CD4-positive, alpha-beta T cell (primary cell): ENCODE measurements around the gene PNMA8A. TPM values are rescaled to one million over a fixed set of nuclear protein-coding genes. Genes with fewer than 3 reads are reported as not detected.

Experiments
- ATAC-seq: fragments of 200-7000 bp; cut with Tn5 transposase; one replicate; pipeline ENCODE4 v1.10.0; 2022; ENCODE audit warnings: mild to moderate bottlenecking; ENCODE audit not compliant: poor library complexity
- CTCF ChIA-PET: fragments of 350-600 bp; sonication (Branson Sonifier 250); formaldehyde crosslinking; loops from one replicate; lab custom pipeline; 2021; ENCODE audit warnings: antibody characterized with exemption, inconsistent platforms; lab: Charles Lee
- POLR2A ChIA-PET: fragments of 350-600 bp; sonication (Branson Sonifier 250); formaldehyde crosslinking; loops from one replicate; lab custom pipeline; 2021; ENCODE audit warnings: antibody characterized with exemption, inconsistent platforms; lab: Charles Lee
- DNase-seq, 14 experiments: peaks; one replicate each; pipeline ENCODE4 v3.0.0-alpha.2; 2013 to 2020; ENCODE audit warnings: mixed read lengths in 2 of 14
- H3K27ac ChIP-seq, 2 donors: one replicate each; pipeline versions ENCODE4 v1.5.1 to v1.7.0; 2013; ENCODE audit warnings: low read length in 2 of 2, low read depth in 1 of 2, mild to moderate bottlenecking in 1 of 2
- H3K27me3 ChIP-seq, 2 experiments: 1 replicate in 1 of 2; 2 replicates in 1 of 2; pipeline versions ENCODE4 v1.6.1 to v1.7.0; 2013; ENCODE audit warnings: low read length in 2 of 2, control low read depth in 1 of 2, mild to moderate bottlenecking in 1 of 2, moderate library complexity in 1 of 2; ENCODE audit not compliant: insufficient read depth in 2 of 2, control insufficient read depth in 1 of 2
- H3K36me3 ChIP-seq: one replicate; pipeline ENCODE4 v1.6.1; 2013; ENCODE audit warnings: low read length, control low read depth; ENCODE audit not compliant: insufficient read depth
- H3K4me1 ChIP-seq: one replicate; pipeline ENCODE4 v1.6.1; 2013; ENCODE audit warnings: low read length, control low read depth; ENCODE audit not compliant: insufficient read depth
- H3K4me3 ChIP-seq: one replicate; pipeline ENCODE4 v1.5.1; 2013; ENCODE audit warnings: mild to moderate bottlenecking, low read length, moderate library complexity
- H3K9me3 ChIP-seq, 2 experiments: 1 replicate in 1 of 2; 2 replicates in 1 of 2; pipeline versions ENCODE4 v1.6.1 to v1.7.0; 2013; ENCODE audit warnings: low read length in 2 of 2, mild to moderate bottlenecking in 2 of 2, control low read depth in 1 of 2, moderate library complexity in 1 of 2; ENCODE audit not compliant: control insufficient read depth in 1 of 2, insufficient read depth in 1 of 2
- H3K27ac Mint-ChIP-seq: one replicate; pipeline ENCODE4 v1.8.0; 2020; ENCODE audit warnings: mixed read lengths
- H3K27me3 Mint-ChIP-seq: one replicate; pipeline ENCODE4 v1.8.0; 2021; ENCODE audit warnings: mixed read lengths
- H3K36me3 Mint-ChIP-seq: one replicate; pipeline ENCODE4 v1.8.0; 2021; ENCODE audit warnings: low read depth, mixed read lengths
- H3K4me1 Mint-ChIP-seq: one replicate; pipeline ENCODE4 v1.8.0; 2021; ENCODE audit warnings: low read depth, mixed read lengths
- H3K4me3 Mint-ChIP-seq: one replicate; pipeline ENCODE4 v1.8.0; 2020; ENCODE audit warnings: mild to moderate bottlenecking, mixed read lengths
- H3K9me3 Mint-ChIP-seq: one replicate; pipeline ENCODE4 v1.8.0; 2020; ENCODE audit warnings: mixed read lengths
- CTCF ChIP-seq: fragments of 200-600 bp; IDR thresholded peaks from one replicate; pipeline ENCODE4 v1.8.0; 2022; ENCODE audit warnings: antibody characterized with exemption, mild to moderate bottlenecking
- intact Hi-C, 2 experiments: fragments of 100-400 bp; cut with DNase I in 1 of 2; cut with micrococcal nuclease in 1 of 2; formaldehyde crosslinking; loops; one replicate each; pipeline versions ENCODE4 v1.15.1 to v1.9.0; 2023 to 2025; cut with DNase I, micrococcal nuclease
- total RNA-seq, 174 experiments: library from RNA in 2 of 174; stranded (reverse) in 2 of 174; gene quantifications; one replicate each; pipeline ENCODE4 v1.2.3 and lab custom pipeline; 2021 to 2026

Gene PNMA8A
- total RNA-seq, 2 experiments from 2014 or later, result not detected

- TF ChIP-seq CTCF, result no peak
- peaks cover 0 to 40% of the 10 kb centered on the region in 2 experiments for H3K9me3 ChIP-seq
- H3K27me3 ChIP-seq, result peaks cover 68 to 69% of the 10 kb centered on the region in 2 experiments
- DNase-seq, result peak in 2 of 14 experiments; percentile 12 to 23
- peak overlapping the region; percentile 35 for H3K27ac Mint-ChIP-seq
- H3K27me3 Mint-ChIP-seq, result peaks cover 66% of the 10 kb centered on the region
- no peak overlapping the region for H3K27ac ChIP-seq
- no peaks in the 10 kb centered on the region for H3K36me3 Mint-ChIP-seq
- no peaks in the 10 kb centered on the region for H3K36me3 ChIP-seq
- H3K4me1 Mint-ChIP-seq, result peaks cover 31% of the 10 kb centered on the region
- H3K4me1 ChIP-seq, result peaks cover 52% of the 10 kb centered on the region
- ChIA-PET POLR2A (no interaction called here), CTCF (no interaction called here)
- intact Hi-C loops, result no loop called here
- H3K4me3 ChIP-seq, result peak overlapping the region; percentile 41
- no peaks in the 10 kb centered on the region for H3K9me3 Mint-ChIP-seq
- H3K4me3 Mint-ChIP-seq, result peak overlapping the region; percentile 81
- ATAC-seq, result no peak
Measured at GRCh38 chr19:46492841-46493235, 21.5 kb upstream of the PNMA8A start.

GRCh38 chr19:46491975-46492682 is 20.8 kb upstream of the PNMA8A start:
- Mint-ChIP-seq H3K36me3 (no peaks in the 10 kb centered on the region), H3K9me3 (no peaks in the 10 kb centered on the region), H3K4me3 (peak overlapping the region; percentile 74), H3K4me1 (peaks cover 36% of the 10 kb centered on the region), H3K27ac (no peak overlapping the region), H3K27me3 (peaks cover 73% of the 10 kb centered on the region)
- DNase-seq, result no peak
- Histone ChIP-seq H3K9me3 (peaks cover 0 to 45% of the 10 kb centered on the region in 2 experiments), H3K27ac (no peak overlapping the region), H3K4me3 (no peak overlapping the region), H3K4me1 (peaks cover 60% of the 10 kb centered on the region), H3K27me3 (peaks cover 74 to 75% of the 10 kb centered on the region in 2 experiments), H3K36me3 (no peaks in the 10 kb centered on the region)
- ChIA-PET POLR2A (no interaction called here), CTCF (no interaction called here)
- intact Hi-C loops, result no loop called here
- no peak for ATAC-seq
- TF ChIP-seq CTCF, result no peak

- H3K4me3 Mint-ChIP-seq, result peak overlapping the region; percentile 44
- POLR2A ChIA-PET, result no interaction called here
- Histone ChIP-seq H3K36me3 (no peaks in the 10 kb centered on the region), H3K4me3 (no peak overlapping the region), H3K4me1 (peaks cover 60% of the 10 kb centered on the region), H3K27ac (no peak overlapping the region), H3K27me3 (peaks cover 78 to 79% of the 10 kb centered on the region in 2 experiments), H3K9me3 (peaks cover 0 to 46% of the 10 kb centered on the region in 2 experiments)
- TF ChIP-seq CTCF, result no peak
- intact Hi-C loops, result no loop called here
- H3K27ac Mint-ChIP-seq, result no peak overlapping the region
- peaks cover 41% of the 10 kb centered on the region for H3K4me1 Mint-ChIP-seq
- no peaks in the 10 kb centered on the region for H3K9me3 Mint-ChIP-seq
- ATAC-seq, result no peak
- DNase-seq, result no peak
- CTCF ChIA-PET, result interaction anchor here (1.0 kb wide), 1 partner anchor 95 kb away, joined by 4 read pairs; no protein-coding TSS in a partner anchor
- H3K36me3 Mint-ChIP-seq, result no peaks in the 10 kb centered on the region
- H3K27me3 Mint-ChIP-seq, result peaks cover 84% of the 10 kb centered on the region
Measured at GRCh38 chr19:46490774-46491173, 19.4 kb upstream of the PNMA8A start.
